IPS-15b (cell line): ENCODE measurements around the gene SLC48A1.
"Not testable (repeated sequence)": the region's sequence is repeated elsewhere in the genome, so short reads cannot be mapped to it uniquely, and the experiment has no call there.

Source experiments
- H3K27me3 ChIP-seq: one replicate; pipeline ENCODE4 v1.6.1; 2013; ENCODE audit warnings: low read length; ENCODE audit not compliant: control insufficient read depth, insufficient read depth
- H3K36me3 ChIP-seq: one replicate; pipeline ENCODE4 v1.6.1; 2013; ENCODE audit warnings: low read length; ENCODE audit not compliant: control insufficient read depth, insufficient read depth
- H3K4me1 ChIP-seq: one replicate; pipeline ENCODE4 v1.6.1; 2013; ENCODE audit warnings: mild to moderate bottlenecking, low read length; ENCODE audit not compliant: control insufficient read depth, insufficient read depth
- H3K4me3 ChIP-seq: one replicate; pipeline ENCODE4 v1.5.1; 2013; ENCODE audit warnings: low read depth, low read length
- H3K9ac ChIP-seq: one replicate; pipeline ENCODE4 v1.6.1; 2013; ENCODE audit warnings: low read depth, mild to moderate bottlenecking, low read length
- H3K9me3 ChIP-seq: one replicate; pipeline ENCODE4 v1.6.1; 2013; ENCODE audit warnings: mild to moderate bottlenecking, low read length; ENCODE audit not compliant: control insufficient read depth, insufficient read depth

The SLC48A1 gene

DNA sequence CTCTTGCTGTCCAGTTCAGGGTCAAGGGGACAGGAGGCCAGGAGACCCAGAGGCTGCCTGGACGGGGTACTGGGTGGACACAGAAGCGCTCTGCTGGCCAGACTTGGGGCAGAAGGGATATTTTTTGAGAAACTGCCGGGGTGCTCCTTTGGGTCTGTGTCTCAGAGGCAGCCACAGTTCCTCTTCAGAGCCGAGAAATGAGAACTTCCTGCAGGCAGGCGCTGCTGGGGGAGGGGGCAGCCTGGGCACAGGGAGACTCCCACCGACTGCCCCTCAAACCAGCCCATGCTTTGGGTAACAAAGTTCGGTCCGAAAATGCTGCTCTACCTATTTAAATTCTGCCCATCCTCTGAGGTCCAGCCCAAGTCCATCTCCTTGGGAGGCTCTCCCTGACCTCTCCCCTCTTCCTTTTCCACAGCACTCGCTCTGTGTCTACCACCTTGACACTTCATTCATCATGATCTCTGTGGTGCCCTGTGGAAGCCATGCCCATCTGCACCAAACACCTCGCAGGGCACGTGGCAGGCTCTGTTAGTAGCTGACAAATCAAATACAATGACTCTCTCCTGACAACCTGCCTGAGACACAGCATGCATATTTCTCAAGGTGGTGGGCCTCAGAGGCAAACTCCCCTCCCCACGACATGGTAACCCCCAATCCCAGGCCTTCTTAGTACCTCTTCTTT lies 30.3 kb downstream of the SLC48A1 start:
- Histone ChIP-seq H3K27me3 (no peaks in the 10 kb centered on the region), H3K4me3 (no peak overlapping the region), H3K36me3 (peaks cover 23% of the 10 kb centered on the region), H3K4me1 (peaks cover 12% of the 10 kb centered on the region), H3K9me3 (no peaks in the 10 kb centered on the region), H3K9ac (no peak overlapping the region)

DNA sequence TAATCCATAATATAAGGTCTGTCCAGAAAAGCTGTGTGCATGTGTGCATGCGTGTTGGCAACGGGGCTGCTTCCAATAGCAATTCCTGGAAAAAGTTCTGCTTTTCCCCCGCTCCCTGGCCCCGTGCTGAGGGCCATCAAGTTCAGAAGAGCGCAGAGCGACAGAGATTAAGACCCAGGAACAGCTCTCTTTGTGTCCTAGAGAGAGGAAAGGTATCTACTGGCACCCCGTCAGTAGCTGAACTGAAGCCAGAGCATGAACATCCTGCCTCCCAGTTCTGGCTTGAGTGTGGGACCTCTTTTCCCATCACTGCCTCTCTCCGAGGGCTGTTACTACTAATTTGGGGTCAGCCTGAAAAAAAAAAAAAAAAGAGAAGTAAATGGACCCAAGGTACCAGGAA lies 31.1 kb downstream of the SLC48A1 start:
- no peak overlapping the region for H3K4me3 ChIP-seq
- H3K27me3 ChIP-seq: no peaks in the 10 kb centered on the region
- H3K36me3 ChIP-seq: peaks cover 23% of the 10 kb centered on the region
- no peak overlapping the region for H3K9ac ChIP-seq
- no peaks in the 10 kb centered on the region for H3K9me3 ChIP-seq
- H3K4me1 ChIP-seq: peaks cover 17% of the 10 kb centered on the region

DNA sequence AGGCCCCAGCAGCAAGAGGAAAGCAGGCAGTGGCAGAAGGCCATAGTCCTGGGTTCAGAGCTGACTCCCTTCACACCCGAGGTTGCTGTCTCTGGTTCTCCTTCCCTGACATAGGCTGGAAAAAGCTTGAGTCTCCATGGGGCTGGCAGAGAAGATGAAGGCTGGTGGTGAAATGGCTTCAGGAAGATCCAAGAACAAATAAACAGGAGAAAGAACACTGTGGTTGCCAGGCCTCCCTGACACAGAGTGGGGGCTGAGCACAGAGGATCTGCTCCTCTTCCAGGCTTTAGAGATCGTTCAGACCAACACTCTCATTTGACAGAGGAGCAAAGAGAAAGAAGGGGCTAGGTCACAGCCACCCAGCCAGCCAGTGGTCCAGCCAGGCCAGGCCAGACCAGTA lies 32.4 kb downstream of the SLC48A1 start:
- no peaks in the 10 kb centered on the region for H3K9me3 ChIP-seq
- no peaks in the 10 kb centered on the region for H3K27me3 ChIP-seq
- H3K9ac ChIP-seq: no peak overlapping the region
- no peak overlapping the region for H3K4me3 ChIP-seq
- H3K4me1 ChIP-seq: peaks cover 21% of the 10 kb centered on the region
- H3K36me3 ChIP-seq: peaks cover 23% of the 10 kb centered on the region

- Histone ChIP-seq H3K9me3 (no peaks in the 10 kb centered on the region), H3K27me3 (no peaks in the 10 kb centered on the region), H3K36me3 (peaks cover 12% of the 10 kb centered on the region), H3K4me3 (no peak overlapping the region), H3K9ac (no peak overlapping the region), H3K4me1 (peaks cover 34% of the 10 kb centered on the region)
Measured at GRCh38 chr12:47807338-47807737, 34.3 kb downstream of the SLC48A1 start.

DNA sequence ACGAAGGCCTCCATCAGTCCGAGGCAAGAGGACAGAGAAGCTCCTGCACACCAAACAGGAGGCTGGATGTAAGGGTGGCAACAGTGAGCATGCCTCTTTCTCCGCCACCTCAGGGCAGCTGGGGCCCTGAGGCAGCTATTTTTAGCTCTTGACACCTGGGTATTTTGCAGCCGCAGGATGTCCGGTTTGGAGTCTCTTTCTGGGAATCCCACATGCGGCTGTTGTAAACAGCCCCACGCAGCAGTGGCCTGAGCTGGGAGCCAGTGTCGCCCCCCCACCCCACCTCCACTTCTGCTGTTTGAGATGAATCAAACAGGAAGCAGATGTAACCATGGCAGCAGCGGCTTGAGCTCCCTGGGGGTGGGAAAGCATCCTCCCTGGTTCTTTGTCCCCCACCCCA lies 35.0 kb downstream of the SLC48A1 start:
- Histone ChIP-seq H3K9ac (no peak overlapping the region), H3K4me1 (peaks cover 32% of the 10 kb centered on the region), H3K27me3 (no peaks in the 10 kb centered on the region), H3K36me3 (peaks cover 12% of the 10 kb centered on the region), H3K9me3 (no peaks in the 10 kb centered on the region), H3K4me3 (no peak overlapping the region)

GRCh38 chr12:47808574-47809365 lies 35.7 kb downstream of the SLC48A1 start:
- Histone ChIP-seq H3K4me3 (no peak overlapping the region), H3K36me3 (peaks cover 12% of the 10 kb centered on the region), H3K27me3 (no peaks in the 10 kb centered on the region), H3K9ac (no peak overlapping the region), H3K9me3 (no peaks in the 10 kb centered on the region), H3K4me1 (peaks cover 37% of the 10 kb centered on the region)

GRCh38 chr12:47809518-47809917 lies 36.5 kb downstream of the SLC48A1 start:
- not testable (repeated sequence) for H3K9me3 ChIP-seq, H3K4me3 ChIP-seq, H3K36me3 ChIP-seq

GRCh38 chr12:47811072-47811396 lies 38.0 kb downstream of the SLC48A1 start:
- H3K9me3 ChIP-seq: no peaks in the 10 kb centered on the region
- peaks cover 40% of the 10 kb centered on the region for H3K4me1 ChIP-seq
- no peak overlapping the region for H3K4me3 ChIP-seq
- H3K9ac ChIP-seq: no peak overlapping the region
- H3K36me3 ChIP-seq: no peaks in the 10 kb centered on the region
- no peaks in the 10 kb centered on the region for H3K27me3 ChIP-seq

More at GRCh38 chr12:47809518-47809917, 36.5 kb downstream of the SLC48A1 start:
- not testable (repeated sequence) for H3K9ac ChIP-seq, H3K27me3 ChIP-seq
- H3K4me1 ChIP-seq: peaks cover 40% of the 10 kb centered on the region

DNA sequence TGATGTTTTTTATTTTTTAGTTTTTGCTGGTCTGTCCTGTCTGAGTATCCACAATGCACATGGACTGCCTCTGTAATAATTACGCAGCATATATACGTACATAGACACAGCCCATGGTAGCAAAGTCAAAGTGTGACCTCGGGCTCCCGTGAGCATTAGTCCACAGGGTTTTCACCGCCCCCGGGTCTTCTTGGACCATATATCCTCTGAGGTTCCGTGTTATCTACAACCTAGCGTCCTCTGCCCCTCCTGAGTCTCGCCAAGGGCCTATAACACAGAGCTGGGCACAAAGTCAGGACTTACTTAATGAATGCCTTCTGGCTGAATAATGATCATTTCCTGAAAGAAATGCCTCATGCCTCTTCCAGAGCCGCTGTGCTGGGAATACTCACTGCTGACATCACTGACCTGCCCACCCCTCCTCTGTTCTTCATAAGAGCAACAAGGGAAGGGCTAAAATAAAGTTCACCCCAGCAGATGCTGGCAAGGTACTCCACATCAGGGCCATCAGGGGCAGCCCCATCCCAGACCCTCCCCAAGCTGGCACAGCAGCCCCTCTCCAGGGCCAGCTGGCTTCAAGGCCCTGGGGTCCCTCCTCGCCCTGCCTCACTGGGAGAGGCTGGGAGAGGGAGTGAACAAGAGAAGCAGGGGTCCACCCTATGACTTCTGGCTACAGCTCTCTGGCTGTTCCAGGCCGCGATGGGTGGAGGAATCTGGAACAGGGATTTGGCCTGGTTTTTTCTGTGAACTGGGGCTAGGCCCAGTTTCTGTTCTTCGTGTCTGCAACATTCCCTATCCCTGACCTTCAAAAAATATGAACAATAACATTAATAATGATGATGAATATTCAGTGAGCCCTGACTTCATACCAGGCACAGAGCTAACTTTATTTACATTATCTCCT lies 38.8 kb downstream of the SLC48A1 start:
- peak overlapping the region; percentile 27 for H3K4me3 ChIP-seq
- H3K27me3 ChIP-seq: no peaks in the 10 kb centered on the region
- no peaks in the 10 kb centered on the region for H3K9me3 ChIP-seq
- peaks cover 43% of the 10 kb centered on the region for H3K4me1 ChIP-seq
- no peaks in the 10 kb centered on the region for H3K36me3 ChIP-seq
- no peak overlapping the region for H3K9ac ChIP-seq

- H3K36me3 ChIP-seq: no peaks in the 10 kb centered on the region
- H3K4me3 ChIP-seq: peak overlapping the region; percentile 51
- no peaks in the 10 kb centered on the region for H3K9me3 ChIP-seq
- no peaks in the 10 kb centered on the region for H3K27me3 ChIP-seq
- H3K9ac ChIP-seq: peak overlapping the region; percentile 79
- peaks cover 48% of the 10 kb centered on the region for H3K4me1 ChIP-seq
Measured at GRCh38 chr12:47812797-47813510, 39.9 kb downstream of the SLC48A1 start.

GRCh38 chr12:47813511-47814196 lies 40.6 kb downstream of the SLC48A1 start:
- Histone ChIP-seq H3K36me3 (no peaks in the 10 kb centered on the region), H3K27me3 (no peaks in the 10 kb centered on the region), H3K4me3 (peak overlapping the region; percentile 51), H3K9ac (peak overlapping the region; percentile 79), H3K9me3 (no peaks in the 10 kb centered on the region), H3K4me1 (peaks cover 47% of the 10 kb centered on the region)
